Measurements from ENCODE around the gene ITPKC. TPM values are rescaled to one million over a fixed set of nuclear protein-coding genes. Genes with fewer than 3 reads are reported as not detected.

ITPKC gene
- total and polyA plus RNA-seq, 2 of the 13 experiments (the other 11 are each of a cell fraction or from before 2014, with no cell fraction given): 6.9 to 11.2 TPM

GRCh38 chr19:40707615-40708014 lies 9.3 kb upstream of the ITPKC start:
- no peak for TF ChIP-seq ZFP36L1 (CRISPR knock-in tag; IDR thresholded peaks at IDR 0.05)
- no peak for TF ChIP-seq PTBP1 (IDR thresholded peaks at IDR 0.05; ENCODE audit: low read depth, low read length, poor library complexity, severe bottlenecking)
- no peak for TF ChIP-seq SAP130 (CRISPR knock-in tag; IDR thresholded peaks at IDR 0.05; ENCODE audit: low read depth)
- no peak for TF ChIP-seq FOXA3 (CRISPR knock-in tag; IDR thresholded peaks at IDR 0.05)
- no peak for TF ChIP-seq ZNF451 (CRISPR knock-in tag; IDR thresholded peaks at IDR 0.05)
- TF ChIP-seq, protein P1, sequence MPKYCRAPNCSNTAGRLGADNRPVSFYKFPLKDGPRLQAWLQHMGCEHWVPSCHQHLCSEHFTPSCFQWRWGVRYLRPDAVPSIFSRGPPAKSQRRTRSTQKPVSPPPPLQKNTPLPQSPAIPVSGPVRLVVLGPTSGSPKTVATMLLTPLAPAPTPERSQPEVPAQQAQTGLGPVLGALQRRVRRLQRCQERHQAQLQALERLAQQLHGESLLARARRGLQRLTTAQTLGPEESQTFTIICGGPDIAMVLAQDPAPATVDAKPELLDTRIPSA (CRISPR knock-in tag; IDR thresholded peaks at IDR 0.05; ENCODE audit: borderline replicate concordance): no peak
- TF ChIP-seq RXRB (CRISPR knock-in tag; IDR thresholded peaks at IDR 0.05; ENCODE audit: borderline replicate concordance): no peak
- no peak for TF ChIP-seq JARID2 (CRISPR knock-in tag; IDR thresholded peaks at IDR 0.05; ENCODE audit: insufficient replicate concordance)
- no peak for TF ChIP-seq ZNF547 (CRISPR knock-in tag; IDR thresholded peaks at IDR 0.05)
- TF ChIP-seq BCL3 (CRISPR knock-in tag; IDR thresholded peaks at IDR 0.05): no peak
- TF ChIP-seq HNRNPL (IDR thresholded peaks at IDR 0.05; ENCODE audit: low read depth, low read length): no peak
- TF ChIP-seq DNMT1 (CRISPR knock-in tag; IDR thresholded peaks at IDR 0.05): no peak
- no peak for TF ChIP-seq PHF5A (CRISPR knock-in tag; IDR thresholded peaks at IDR 0.05; ENCODE audit: low read depth, unreplicated experiment)
- TF ChIP-seq MEIS1 (CRISPR knock-in tag; IDR thresholded peaks at IDR 0.05; ENCODE audit: borderline replicate concordance): no peak
- Histone ChIP-seq H2AFZ (ENCODE audit: low read length) (no peak overlapping the region), H3K9me3 (ENCODE audit: low read length) (no peaks in the 10 kb centered on the region), H3K27ac (ENCODE audit: extremely low read length, insufficient read depth, low read length) (no peak overlapping the region), H3K79me2 (ENCODE audit: insufficient read depth, low read length) (no peaks in the 10 kb centered on the region), H3K27me3 (ENCODE audit: control insufficient read depth in 1 of 2, insufficient read depth in 2 of 2, low read length in 2 of 2) (no peaks in the 10 kb centered on the region), H3K4me1 (ENCODE audit: insufficient read depth, low read length) (peaks cover under 1% of the 10 kb centered on the region; the same call in 1 of the 2 replicates), H4K20me1 (ENCODE audit: insufficient read depth, low read length) (no peaks in the 10 kb centered on the region), H3K4me3 (replicated peaks in 1 of 3; ENCODE audit: insufficient read depth in 1 of 3, low read depth in 2 of 3, low read length in 3 of 3) (no peak overlapping the region), H3K9ac (ENCODE audit: insufficient read depth, low read depth, low read length) (no peak overlapping the region), H3K36me3 (replicated peaks in 1 of 2; ENCODE audit: control insufficient read depth in 1 of 2, insufficient read depth in 2 of 2, low read length in 2 of 2) (peaks cover 8 to 15% of the 10 kb centered on the region in 2 experiments; a peak in 4 of 5 replicates), H3K4me2 (ENCODE audit: low read depth, low read length) (no peak overlapping the region)
- ATAC-seq (no peak), DNase-seq (ENCODE audit: low spot score) (no peak), FAIRE-seq (no peak)
- intact Hi-C loops (cut with micrococcal nuclease; ENCODE audit: unreplicated experiment) (no loop called here), in situ Hi-C loops (cut with HindIII; ENCODE audit: extremely low pct_ligation_motif_present, low pct_unique_long_range_greater_than_20kb) (no loop called here)
- 95% methylated on average over 7 of the region's 7 CpGs for WGBS (ENCODE audit: low lambda C conversion rate)
- no TSS peak for BruUV-seq (replicated peaks)
- ChIA-PET CTCF (ENCODE audit: low intra/inter-chr PET ratio, low total read pairs) (no interaction called here), POLR2A (no interaction called here)

All from HepG2 (cell line).